HG02642 (cell line): ENCODE data around the gene NR4A2.
A peak's percentile ranks its signal among the peaks of the same experiment; 100 is the strongest.

Experiments
- ATAC-seq: cut with Tn5 transposase; IDR thresholded peaks from one replicate; pipeline ENCODE4 v1.9.1; 2021; ENCODE audit warnings: mild to moderate bottlenecking; ENCODE audit not compliant: unreplicated experiment, poor library complexity

Gene NR4A2

DNA sequence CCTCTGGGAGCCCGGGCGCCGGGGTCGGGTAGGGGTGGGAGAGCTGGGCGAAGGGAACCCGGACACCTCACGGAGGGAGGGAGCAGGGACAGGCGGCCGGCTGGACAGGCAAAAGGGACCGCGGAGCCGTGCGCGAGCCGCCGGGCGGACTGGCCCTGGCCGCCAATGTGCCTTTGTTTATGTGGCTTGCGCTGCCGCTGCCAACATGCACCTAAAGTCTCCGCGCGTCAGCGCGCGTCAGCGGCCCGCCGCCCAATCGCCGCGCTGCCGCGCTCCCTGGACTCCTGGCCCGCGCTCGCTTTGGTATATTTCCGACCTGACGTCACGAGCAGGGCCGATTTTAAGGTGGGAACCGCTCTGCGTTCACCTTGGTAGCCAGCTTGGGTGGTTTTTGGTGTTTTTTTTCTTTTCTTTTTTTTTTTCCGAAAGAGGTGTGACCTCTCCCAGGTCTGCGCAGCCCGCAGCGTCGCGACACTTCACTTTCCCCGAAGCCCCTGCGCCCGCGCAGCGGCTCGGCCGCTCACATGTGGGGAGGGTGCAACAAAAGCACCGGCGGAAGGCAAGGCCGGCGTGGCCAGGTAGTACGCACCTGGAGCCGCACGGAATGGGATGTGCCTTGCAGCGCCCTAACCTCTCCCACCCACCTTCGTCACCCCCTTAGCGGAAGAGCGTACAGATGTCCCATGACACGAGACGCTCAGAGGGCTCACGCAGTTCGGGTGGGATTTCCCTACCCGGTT is at the start of gene NR4A2:
Gene NR4A2, minus strand, starts transcription at position 188 of the 740 bp plus-strand sequence. CDS start 2,535 bp downstream, outside the sequence.
- peak; percentile 75 for ATAC-seq

DNA sequence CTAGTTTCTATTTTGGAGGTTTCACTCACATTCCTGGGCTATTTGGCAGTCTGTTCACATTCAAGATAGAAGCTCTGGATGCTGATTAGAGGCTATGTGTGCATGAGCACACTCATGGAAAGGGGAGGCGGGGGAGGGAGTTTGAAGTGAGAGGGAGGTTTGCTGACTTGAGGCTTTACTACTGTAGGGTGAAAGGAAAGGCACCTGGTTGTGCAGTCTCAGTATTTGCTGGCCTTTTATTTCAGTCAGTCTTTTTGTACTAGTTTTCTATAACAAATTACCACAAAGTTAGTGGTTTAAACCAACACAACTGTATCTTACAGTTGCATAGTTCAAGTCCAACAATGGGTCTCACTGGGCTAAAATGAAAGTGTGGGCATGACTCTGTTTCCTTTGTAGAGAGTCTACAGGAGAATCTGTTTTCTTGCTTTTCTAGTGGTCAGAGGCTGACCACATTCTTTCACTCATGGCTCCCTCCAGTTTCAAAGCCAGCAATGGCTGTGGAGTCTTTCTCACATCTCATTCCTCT is 47.7 kb upstream of the NR4A2 start:
- ATAC-seq, result peak; percentile 88

DNA sequence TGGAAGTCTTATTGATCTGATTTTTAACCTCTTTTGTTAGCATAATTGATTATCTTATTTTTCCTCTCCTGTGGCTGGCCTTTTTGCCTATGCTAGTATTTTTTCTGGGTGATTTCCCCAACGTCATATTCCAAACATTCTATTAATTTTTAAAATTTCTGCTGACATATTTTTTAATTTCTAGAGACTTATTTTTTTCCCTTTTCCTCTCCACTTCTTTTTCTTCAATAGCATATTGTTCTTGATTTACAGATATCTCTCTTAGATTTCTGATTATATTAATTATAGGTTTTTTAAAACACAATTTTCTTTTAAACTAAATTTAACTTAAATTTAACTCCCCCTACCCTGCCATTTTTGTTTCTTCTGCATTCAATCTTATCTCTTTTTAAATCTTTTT is 47.2 kb upstream of the NR4A2 start:
- ATAC-seq, result no peak

DNA sequence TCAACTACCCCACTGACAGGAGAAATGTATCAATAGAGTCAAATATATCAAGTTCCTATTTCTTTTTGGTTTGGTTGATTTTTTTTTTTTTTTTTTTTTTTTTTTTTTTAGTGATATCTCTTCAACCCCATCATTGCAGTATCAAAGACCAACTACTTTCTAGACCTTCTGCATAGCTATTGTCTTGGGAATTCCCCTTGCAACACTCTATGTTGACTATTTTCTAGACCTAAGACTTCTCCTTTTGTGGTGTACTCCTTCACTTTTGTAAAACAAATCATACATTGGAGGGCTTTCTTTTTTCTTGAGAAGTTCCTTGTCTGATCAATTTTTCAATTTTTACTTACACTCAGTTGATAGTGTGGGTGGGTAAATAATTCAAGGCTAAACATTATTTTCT is 46.5 kb upstream of the NR4A2 start:
- ATAC-seq, result no peak

DNA sequence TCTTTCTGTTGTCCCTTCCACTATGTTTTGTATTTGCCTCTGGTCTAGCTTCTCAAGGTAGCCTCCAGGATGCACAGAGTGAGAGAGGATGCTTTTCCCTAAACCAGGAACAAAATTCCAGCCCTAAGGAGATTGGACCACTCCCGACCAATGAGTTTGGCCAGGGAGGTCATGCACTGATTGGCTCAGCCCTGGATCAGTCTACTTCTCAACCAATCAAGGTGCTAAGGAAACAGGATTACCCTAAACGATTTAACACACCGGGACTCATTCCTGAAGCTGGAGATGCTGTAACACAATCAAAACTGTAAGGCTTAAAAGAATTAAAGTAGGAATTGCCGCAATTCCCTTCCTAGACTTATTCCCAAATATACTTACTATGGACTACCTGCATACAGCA is 34.2 kb upstream of the NR4A2 start:
- ATAC-seq, result no peak

DNA sequence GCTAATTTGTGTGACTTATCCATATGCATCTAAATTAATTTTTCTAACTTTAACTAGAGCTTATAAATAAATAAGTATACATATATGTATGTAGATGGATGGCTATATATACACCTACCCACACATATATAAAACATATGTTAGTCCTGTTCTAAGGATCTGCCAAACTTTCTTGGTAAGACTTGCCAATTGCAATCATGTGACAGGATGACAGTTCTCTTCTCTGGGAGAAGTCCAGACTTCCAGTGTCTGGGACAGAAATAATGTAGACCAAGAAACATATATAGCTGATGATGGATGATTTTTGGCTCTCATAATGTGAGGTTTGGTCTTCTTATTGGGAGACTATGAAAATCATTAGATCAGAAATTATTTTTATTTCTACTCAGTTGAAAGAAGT is 30.6 kb upstream of the NR4A2 start:
- ATAC-seq, result no peak

DNA sequence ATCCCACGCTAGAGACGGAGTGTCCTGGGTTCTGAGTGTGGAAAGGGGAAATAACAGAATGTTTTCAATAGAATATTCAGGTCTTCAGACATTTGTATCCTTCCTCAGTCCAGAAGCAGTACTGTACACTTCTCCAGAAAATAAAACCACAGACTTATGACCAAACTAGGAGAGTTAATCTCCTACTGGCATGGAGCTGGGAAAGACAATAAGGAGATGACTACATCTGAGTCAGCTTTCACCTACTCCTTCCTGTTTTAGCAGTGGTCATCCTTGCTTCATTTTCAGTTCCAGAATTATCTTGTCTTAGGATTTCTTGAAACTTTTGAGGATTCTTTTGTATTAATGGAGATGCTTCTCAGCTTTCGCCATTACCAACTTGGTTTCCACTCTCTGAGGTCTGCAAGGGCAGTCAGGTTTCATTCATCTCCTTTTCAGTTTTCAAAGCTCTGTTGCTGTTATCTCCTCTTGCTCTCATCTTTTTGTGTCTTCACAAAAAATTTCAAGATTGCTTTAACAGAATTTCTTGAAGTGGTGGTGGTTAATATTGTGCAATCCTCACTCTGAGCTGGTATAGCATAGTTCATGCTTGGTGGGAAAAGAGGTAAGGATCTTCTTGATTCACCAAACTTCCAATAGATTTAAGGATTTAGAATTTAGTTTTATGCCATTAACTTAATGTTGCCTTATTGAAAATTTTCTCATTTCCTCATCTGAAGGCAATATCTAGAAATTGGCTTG is 23.7 kb upstream of the NR4A2 start:
- no peak for ATAC-seq

DNA sequence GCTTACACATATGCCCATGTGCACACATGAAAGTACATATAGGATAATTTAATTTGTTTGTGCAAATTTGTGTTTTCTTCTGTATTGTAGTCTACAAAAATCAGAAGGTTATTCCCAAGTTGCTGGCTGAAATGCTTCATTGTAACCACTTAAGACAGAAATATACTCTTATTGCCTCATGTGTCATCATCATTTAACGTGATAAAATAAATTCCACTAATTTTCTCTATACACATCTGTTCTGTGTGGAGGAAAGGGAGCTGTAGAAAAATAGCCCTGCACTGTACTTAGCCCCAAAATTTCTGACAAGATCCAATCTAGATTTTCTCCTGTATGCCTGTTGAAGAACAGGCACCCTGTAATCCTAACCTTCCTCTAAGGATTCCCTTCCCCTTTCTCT is 20.4 kb upstream of the NR4A2 start:
- no peak for ATAC-seq

DNA sequence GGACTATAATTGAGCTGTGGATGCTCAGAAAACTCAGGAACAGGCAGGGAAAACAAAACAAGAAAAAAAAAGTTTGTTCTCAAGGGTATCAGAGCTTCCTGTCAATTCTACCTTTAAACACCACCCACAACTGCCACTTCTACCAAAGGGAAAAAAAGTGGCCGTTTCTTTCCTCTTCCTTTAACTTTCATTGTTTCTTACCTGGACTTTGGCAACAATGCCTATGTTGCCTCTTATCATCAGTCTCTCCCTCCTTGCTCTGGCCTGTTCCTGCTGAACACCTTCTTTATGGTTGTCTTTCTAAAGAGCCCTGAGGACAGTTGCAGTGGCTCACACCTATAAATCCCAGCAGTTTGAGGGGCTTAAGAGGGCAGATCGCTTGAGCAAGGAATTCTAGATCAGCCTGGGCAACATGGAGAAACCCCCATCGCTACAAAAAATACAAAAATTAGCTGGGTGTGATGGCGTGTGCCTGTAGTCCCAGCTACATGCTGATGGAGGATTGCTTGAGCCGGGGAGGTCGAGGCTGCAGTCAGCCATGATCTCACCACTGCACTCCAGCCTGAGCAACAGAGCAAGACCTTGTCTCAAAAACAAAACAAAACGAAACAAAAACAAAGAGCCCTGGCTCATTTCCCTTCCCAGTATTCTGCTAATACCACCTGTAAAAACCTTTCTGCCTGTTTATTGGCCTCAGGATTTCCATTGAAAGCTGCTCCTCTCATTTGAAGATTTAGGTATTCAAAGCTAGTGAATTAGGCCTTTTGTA is 18.0 kb upstream of the NR4A2 start:
- ATAC-seq, result no peak

DNA sequence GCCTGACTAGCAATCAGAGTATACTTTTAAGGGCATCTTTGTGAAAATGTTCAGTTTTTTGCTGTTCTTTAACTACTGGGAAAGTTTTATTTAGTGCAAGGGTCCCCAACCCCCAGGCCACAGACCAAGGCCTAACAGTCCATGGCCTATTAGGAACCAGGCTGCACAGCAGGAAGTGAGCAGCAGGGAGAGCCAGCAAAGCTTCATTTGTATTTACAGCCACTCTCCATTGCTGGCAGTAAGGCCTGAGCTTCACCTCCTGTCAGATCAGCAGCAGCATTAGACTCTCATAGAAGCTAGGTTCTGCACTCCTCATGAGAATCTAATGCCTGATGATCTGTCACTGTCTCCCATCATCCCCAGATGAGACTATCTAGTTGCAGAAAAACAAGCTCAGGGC is 17.1 kb upstream of the NR4A2 start:
- ATAC-seq, result no peak

DNA sequence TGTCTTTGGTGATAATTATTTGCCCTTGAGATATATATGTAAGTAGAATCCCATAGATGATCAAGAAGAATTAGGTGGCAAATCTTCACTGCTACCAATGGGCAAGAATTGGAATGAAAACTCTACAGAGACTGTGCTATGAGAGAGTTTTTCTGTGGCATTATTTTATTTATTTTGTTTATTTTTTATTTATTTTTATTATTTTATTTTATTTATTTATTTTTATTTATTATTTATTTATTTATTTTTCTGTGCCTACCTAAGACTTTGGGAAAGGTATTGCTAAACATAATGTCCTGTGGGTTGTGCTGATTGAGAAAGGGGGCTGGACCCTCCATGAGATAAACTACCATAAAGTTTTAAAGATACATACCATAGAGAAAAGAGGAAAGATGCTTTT is 16.6 kb upstream of the NR4A2 start:
- ATAC-seq, result no peak

DNA sequence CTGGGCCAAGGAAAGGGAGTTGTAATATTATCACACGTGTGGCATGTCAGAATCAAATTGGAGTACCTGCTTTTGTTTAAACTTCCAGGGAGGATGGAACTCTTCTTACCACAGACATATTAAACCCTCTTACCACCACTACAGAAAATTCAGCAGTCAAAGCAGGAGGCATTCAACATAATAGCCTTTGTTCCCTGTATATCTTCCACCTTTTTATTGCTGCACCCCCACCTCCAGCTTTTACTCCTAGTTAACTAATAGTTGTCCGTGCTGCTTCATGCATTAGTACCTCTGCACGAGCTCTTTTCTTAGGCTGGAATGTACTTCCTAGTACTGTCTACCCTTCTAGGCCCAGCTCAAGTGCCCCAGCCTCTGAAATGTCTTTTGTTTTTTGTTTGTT is 14.9 kb upstream of the NR4A2 start:
- no peak for ATAC-seq

DNA sequence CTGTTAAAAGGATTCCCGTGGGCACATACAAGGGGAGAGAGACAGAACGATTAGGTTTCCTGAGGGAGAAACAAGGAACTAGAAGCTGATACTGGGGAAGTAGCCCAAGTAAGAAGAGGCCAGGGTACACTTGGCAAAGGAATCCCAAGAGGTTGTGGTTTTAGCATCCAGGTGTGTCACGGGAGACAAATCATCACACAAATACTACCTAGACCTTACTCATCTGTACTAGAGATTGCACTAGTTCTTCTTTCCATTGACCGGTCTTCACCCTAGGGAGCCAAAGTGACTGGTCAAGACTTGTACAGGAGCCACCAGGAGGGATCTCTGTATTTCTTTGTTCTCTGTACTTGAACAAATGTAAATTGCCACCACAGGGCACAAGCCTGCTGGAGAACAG is 14.2 kb upstream of the NR4A2 start:
- no peak for ATAC-seq

DNA sequence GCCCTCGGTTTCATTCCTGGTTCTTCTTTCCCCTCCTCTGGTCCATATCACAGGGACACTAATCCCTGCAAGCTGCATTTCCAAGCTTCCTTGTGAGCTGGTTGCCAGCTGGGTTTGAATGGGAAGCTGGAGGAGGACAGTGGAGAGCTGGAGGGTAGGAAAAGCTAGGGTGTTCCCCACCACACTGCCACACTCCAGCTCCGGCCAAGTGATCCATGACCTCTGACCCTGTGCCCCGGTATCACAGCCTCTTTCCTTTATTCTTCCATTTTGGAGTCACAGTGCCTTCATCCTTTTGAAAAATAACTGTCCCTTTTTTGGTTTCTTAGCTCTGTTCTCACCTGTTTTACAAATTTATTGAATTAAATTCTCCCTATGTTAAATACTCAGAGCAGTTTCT is 13.1 kb upstream of the NR4A2 start:
- ATAC-seq, result no peak

DNA sequence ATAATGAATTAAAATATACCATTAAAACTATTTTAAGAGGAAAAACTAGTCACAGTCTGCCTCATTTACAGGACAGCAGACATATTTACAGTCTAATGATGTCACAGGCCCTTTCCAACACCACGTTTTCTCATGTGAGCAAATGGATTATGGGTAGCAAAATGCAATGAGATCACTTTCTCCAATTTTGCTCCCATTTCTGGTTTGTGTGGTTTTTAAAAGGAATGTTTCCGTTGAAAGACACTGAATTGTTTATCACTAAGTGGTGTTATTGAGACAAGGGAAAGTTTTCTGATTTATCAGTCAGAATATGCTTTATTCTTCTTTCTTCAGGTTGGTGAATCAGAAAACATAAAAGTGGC is 11.4 kb upstream of the NR4A2 start:
- no peak for ATAC-seq

DNA sequence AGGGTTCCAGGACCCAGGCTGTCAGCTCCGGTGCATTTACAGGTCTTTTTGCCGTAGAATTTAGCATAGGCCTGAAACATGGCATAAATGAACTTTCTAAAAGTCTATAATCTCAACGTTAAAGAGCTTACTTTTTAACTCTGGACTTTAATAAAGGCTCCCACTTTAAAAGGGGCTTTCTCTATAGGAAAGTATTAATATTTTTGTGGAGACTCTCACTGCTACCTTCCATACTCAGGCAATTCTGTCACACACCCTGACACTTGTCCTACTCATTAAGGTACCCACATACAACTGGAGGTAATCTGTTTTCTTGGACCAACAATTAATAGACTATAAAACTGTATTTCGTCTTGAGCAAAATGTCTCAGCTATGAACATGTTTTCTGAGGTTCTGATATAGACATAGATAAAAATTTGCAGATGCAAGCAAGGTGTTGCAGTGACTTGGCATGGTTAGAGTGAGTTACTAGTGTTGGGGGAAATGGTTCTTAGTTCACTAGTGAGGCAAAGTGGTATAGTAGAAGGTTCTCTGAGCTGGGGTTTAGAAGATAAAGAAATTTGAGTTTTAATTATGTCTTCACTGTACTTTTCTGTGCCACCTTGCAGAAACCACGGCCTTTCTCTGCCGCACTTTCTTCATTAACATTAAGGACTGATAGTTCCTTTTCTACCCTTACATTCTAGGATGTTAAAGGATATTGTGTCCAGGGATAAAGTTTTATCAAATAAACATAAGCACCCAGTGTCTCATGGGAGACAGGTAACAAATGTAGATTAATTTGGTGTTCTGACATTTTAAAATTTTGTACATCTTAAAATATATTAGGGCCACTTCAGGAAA is 10.8 kb upstream of the NR4A2 start:
- ATAC-seq, result no peak

DNA sequence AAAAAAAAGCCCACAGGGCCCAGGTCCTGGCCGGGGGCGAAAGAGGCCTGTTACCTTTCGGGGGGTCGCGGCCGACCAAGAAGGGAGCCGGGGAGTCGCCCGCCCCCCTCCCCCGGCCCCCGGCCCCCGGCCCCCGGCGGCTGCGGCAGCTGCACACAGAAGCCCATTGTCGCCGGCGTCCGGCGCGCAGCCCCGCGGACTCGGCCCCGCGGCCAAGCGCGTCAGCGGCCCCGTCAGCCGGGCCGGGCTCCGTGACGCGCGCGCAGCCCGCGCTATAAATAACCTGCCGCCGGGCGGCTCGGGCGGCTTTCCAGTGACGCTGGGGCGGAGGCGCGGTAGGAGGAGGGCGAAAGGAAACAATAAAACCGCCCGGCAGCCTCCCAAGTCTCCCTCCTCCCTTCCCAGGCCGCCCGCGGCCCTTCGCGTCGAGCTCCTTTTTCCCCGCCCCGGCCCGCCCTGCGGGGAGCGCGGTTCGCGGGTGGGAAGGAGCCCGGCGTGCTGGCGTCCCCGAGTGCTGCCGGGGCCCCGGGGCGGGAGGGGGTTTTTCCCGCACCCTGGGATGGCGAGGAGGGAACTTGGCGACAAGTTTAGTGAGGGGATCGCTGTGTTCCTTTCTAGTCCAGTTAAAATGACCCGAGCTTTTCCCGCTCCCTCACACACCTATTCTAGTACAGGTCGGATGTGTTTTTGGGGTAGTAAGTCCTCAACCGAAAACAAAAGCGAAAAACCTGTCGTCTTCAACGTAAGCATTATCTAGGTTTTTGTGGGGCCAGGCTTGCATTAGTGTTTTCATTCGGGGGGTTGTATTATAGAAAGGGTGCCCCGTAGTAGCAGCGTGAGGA is 10.0 kb upstream of the NR4A2 start:
- peak; percentile 60 for ATAC-seq

DNA sequence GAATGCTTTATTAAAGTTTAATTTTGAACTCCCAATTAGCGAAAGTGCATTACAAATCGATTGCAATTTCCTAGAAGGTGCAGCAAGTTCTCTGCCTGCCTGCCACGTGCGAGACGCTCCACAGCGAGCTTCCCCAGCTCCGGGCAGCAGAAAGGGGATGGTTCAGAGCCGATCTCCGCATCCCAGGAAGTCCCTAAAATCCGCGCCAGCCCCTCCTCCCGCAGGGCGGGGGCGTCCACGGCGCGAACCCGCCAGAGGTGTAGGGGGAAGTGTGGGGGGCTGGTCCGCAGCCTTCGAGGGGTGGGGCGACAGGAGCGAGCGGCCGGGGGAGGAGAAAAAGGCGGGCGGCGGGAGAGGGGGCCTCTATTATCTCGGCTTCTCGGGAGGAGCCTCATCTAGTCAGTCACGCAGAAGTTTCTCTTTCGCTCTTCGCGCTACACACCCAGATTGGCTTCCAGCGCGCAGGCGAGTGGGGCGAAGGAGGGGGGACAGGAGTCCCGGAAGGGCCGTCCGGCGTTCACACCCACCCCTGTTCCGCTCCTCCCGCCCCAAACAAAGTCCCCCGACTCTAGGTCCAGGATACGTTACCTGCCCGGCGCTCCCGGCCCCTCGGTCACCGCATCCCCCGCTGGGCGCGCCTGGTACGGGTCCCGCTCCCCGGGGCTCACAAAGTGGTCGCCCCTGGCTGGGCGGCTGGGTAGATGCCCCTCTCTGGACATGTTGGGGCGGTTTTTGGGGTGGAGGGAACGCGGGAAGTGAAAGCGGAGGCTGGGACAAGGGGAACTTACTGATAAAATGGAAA is 9.1 kb upstream of the NR4A2 start:
- peak; percentile 83 for ATAC-seq
